DND-41 (cell line): ENCODE data around the gene CCL15.

Source experiments
- EZH2 ChIP-seq: IDR thresholded peaks from 3 replicates; pipeline ENCODE4 v1.6.1; 2012; ENCODE audit warnings: borderline replicate concordance, low read depth, mild to moderate bottlenecking, moderate library complexity, low read length, inconsistent platforms; ENCODE audit not compliant: severe bottlenecking
- TF ChIP-seq, protein P1 (sequence below): IDR thresholded peaks from 2 replicates; pipeline ENCODE4 v1.5.1; 2012; ENCODE audit warnings: borderline replicate concordance, low read length, moderate library complexity, mild to moderate bottlenecking; ENCODE audit not compliant: poor library complexity, severe bottlenecking; ENCODE audit errors: extremely low read depth

DNA sequence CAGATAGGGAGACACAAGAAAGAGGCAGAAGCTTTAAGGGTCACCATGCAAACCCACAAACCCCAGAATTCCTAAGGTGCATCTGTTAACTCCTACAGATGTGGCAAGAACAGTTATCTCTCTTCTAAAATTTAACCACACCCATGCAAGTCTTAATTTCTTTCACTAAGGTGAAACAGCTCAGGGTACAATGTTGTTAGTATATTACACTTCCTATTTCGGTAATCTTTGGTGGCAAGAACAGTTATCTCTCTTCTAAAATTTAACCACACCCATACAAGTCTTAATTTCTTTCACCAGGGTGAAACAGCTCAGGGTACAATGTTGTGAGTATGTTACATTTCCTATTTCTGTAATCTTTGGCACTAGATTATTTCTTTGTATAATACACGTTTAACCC lies 9.8 kb upstream of the CCL15 start:
- TF ChIP-seq, protein P1, sequence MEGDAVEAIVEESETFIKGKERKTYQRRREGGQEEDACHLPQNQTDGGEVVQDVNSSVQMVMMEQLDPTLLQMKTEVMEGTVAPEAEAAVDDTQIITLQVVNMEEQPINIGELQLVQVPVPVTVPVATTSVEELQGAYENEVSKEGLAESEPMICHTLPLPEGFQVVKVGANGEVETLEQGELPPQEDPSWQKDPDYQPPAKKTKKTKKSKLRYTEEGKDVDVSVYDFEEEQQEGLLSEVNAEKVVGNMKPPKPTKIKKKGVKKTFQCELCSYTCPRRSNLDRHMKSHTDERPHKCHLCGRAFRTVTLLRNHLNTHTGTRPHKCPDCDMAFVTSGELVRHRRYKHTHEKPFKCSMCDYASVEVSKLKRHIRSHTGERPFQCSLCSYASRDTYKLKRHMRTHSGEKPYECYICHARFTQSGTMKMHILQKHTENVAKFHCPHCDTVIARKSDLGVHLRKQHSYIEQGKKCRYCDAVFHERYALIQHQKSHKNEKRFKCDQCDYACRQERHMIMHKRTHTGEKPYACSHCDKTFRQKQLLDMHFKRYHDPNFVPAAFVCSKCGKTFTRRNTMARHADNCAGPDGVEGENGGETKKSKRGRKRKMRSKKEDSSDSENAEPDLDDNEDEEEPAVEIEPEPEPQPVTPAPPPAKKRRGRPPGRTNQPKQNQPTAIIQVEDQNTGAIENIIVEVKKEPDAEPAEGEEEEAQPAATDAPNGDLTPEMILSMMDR = no peak
- TF ChIP-seq EZH2 = no peak
